ENCODE data around the gene GABBR2. TPM values are rescaled to one million over a fixed set of nuclear protein-coding genes. Genes with fewer than 3 reads are reported as not detected.
"Not testable (repeated sequence)": the region's sequence is repeated elsewhere in the genome, so short reads cannot be mapped to it uniquely, and the experiment has no call there.

GABBR2 gene
- total RNA-seq, 2 donors from 2014 or later = not detected

DNA sequence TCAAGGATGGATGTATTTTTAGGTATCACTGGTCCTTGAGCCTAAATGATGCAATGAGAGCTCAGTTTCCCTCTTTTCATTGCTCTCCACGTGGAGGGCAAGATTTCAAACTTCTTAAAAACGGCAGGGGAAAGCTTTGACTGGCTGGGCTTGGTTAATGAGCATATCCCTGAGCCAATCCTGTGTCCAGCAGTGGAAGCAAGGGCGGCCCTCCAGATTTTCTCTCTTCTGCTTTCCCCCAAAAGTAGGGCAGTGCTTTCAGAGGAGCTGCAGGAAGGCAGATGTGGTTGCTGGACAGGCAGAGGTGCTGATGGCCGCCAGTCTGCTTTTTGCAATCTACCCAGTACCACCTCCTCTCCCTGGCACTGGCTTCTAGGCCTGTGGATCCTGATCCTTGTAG is 423.3 kb downstream of the GABBR2 start:
- ATAC-seq (no peak), DNase-seq (ENCODE audit: low spot score in 2 of 2) (no peak)
- no peaks in the 10 kb centered on the region for H3K36me3 Mint-ChIP-seq
- H3K27ac Mint-ChIP-seq = no peak overlapping the region
- H3K9me3 Mint-ChIP-seq = no peaks in the 10 kb centered on the region

DNA sequence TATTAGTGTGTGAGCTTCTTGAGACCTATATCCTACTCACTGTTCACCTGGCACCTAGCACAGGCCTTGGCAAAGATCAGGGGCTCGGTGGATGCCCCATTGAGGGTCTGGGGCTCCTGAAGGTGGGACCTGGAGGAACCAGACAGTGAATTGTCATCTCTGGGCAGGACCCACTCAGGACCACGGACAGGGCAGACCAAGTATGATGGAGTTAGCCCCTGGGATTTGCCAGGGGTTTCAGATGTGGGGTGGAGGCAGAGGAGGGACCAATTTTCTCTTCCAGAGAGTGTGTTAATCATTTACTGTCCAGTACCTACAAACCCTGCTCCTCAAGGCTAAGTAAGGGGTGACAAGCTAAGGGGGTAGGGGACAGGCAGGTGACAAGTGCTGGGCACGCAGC is 424.0 kb downstream of the GABBR2 start:
- H3K9me3 Mint-ChIP-seq = no peaks in the 10 kb centered on the region
- no peaks in the 10 kb centered on the region for H3K36me3 Mint-ChIP-seq
- ATAC-seq (no peak), DNase-seq (ENCODE audit: low spot score in 2 of 2) (no peak)
- H3K27ac Mint-ChIP-seq = no peak overlapping the region

DNA sequence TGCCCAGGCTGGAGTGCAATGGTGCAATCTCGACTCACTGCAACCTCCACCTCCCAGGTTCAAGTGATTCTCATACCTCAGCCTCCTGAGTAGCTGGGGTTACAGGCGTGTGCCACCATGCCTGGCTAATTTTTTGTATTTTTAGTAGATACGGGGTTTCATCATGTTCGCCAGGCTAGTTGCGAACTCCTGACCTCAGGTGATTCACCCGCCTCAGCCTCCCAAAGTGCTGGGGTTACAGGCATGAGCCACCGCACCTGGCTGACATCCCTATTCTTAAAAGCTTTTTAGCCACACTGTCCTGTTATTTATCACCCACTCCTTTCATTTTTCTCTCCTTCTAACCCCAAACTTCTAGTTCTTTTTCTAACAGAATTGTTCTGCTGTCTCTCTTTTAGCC is 425.6 kb downstream of the GABBR2 start:
- DNase-seq (ENCODE audit: low spot score in 2 of 2); ATAC-seq; H3K27ac Mint-ChIP-seq; H3K9me3 Mint-ChIP-seq; H3K36me3 Mint-ChIP-seq: not testable (repeated sequence)

DNA sequence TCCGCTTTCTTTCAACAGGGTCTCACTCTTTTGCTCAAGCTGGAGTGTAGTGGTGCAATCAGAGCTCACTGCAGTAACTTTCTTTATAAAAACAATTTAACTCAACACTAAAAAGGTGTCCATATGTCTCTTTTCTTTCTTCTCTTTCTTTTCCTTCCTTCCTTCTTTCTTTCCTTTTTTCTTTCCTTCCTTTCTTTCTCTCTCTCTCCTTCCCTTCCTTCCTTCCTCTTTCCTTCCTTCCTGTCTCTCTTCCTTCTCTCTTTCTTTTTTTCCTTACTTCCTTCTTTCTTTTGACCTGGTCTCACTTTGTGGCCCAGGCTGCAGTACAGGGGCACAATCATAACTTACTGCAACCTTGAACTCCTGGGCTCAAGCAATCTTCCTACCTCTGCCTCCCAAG is 427.5 kb downstream of the GABBR2 start:
- DNase-seq (ENCODE audit: low spot score in 2 of 2) (no peak), ATAC-seq (no peak)
- Mint-ChIP-seq H3K36me3 (no peaks in the 10 kb centered on the region), H3K27ac (no peak overlapping the region), H3K9me3 (no peaks in the 10 kb centered on the region)

DNA sequence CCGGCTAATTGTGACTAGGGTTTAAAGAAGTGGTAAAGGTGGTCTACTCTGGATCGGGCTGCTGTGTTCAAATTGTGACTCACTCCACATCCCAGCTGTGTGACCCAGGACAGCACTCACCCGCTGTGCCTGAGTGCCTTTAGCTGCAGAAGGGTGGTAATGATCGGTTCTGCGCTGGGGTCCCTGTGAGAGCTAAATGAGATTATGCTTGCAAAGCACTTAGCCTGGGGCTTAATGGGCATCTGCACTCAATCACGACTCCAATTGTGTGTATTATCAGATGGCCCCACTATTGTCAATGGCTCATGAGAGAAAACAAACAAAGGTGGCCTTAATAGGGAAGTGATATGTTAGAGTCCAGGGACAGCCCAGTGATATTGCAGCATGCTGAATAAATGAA is 428.2 kb downstream of the GABBR2 start:
- H3K9me3 Mint-ChIP-seq = no peaks in the 10 kb centered on the region
- no peaks in the 10 kb centered on the region for H3K36me3 Mint-ChIP-seq
- ATAC-seq (no peak), DNase-seq (ENCODE audit: low spot score in 2 of 2) (no peak)
- no peak overlapping the region for H3K27ac Mint-ChIP-seq

DNA sequence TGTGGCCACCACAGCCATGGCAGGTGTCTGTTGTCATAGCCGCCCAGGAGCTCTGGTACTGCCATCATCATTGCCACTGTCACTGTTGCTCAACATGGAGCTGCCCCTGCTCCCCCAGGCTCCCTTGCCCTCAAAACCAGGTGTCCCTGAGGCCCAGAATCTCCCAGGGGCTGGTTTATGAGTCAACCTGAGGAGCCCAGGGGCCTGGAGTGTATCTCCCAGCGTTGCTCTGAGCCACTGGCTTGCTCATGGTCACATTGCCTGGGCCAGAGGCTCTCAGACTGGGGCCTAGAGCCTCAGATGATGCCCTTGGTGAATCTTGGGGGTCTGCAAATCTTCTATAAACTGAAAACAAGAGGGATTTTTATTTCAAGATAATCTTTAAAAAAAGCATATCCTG is 428.6 kb downstream of the GABBR2 start:
- ATAC-seq (no peak), DNase-seq (ENCODE audit: low spot score in 2 of 2) (no peak)
- Mint-ChIP-seq H3K36me3 (no peaks in the 10 kb centered on the region), H3K9me3 (no peaks in the 10 kb centered on the region), H3K27ac (no peak overlapping the region)

DNA sequence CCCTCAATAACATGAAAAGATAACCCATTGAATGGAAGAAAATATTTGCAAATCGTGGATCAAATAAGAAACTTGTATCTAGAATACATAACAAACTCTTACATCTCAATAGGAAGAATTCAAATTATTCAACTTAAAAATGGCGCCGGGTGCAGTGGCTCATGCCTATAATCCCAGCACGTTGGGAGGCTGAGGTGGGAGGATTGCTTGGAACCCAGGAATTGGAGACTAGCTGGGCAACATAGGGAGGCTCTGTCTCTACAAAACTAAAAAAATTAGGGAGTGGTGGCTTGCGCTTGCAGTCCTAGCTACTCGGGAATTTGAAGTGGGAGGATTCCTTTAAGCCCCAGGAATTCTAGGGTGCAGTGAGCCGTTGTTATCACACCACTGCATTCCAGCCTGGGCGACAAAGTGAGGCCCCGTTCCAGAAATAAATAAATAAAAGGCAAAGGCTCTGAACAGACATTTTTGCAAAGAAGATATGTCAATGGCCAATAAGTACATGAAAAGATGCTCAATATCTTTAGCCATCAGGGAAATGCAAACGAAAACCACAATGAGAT is 431.7 kb downstream of the GABBR2 start:
- Mint-ChIP-seq H3K27ac (no peak overlapping the region), H3K36me3 (no peaks in the 10 kb centered on the region), H3K9me3 (no peaks in the 10 kb centered on the region)
- DNase-seq (ENCODE audit: low spot score in 2 of 2) = no peak
- ATAC-seq = no peak

DNA sequence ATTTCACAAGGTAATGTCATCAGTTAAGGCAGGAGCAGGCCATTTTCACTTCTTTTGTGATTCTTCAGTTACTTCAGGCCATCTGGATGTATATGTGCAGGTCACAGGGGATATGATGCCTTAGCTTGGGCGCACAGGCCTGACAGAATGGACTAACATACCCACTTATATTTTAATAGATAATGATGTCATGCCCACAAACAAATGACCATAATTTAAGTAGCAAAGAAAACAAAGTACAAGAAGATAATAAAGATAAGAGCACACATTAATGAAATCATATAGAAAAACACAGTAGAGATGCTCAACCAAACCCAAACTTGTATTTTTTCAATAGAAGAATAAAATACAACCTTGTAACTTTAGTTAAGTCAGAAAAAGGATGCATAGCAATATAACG is 433.6 kb downstream of the GABBR2 start:
- ATAC-seq (no peak), DNase-seq (ENCODE audit: low spot score in 2 of 2) (no peak)
- Mint-ChIP-seq H3K36me3 (no peaks in the 10 kb centered on the region), H3K9me3 (no peaks in the 10 kb centered on the region), H3K27ac (no peak overlapping the region)

DNA sequence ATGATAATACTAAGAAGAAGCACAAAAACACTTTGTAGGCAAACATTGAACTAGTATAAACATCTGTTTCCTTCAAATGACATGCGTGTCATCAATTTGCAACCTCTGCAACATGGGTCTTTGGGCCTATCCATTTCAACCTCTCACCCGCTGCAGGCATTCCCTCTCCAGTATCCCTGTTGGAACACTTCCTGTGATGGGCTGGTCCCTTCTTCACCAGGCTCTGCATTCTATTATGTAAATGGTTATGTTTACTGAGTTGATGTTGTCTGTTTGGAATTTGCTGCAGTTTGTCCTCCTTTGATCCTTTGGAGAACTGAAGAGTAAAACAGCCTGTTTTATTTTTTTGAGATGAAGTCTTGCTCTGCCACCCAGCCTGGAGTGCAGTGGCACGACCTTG is 436.7 kb downstream of the GABBR2 start:
- DNase-seq (ENCODE audit: low spot score in 2 of 2) (no peak), ATAC-seq (no peak)
- no peak overlapping the region for H3K27ac Mint-ChIP-seq
- no peaks in the 10 kb centered on the region for H3K9me3 Mint-ChIP-seq
- no peaks in the 10 kb centered on the region for H3K36me3 Mint-ChIP-seq

DNA sequence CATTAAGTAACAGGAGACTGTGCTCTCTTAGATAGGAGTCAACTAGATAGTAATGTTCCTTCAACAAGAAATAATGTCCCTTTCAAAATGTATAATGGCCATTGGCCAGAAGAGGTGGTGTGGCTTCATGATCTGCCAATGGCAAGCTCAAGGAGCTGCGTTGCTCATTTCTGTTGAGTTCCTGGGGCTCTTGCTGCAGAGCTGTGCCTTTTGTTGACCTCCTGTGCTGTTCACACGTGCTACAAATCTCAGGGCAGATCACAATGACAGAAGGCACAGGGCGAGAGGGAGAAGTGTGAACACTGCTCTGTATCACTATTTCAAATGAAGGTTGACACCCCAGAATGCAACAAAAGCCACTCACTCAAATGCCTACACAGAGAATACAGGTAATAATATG is 437.3 kb downstream of the GABBR2 start:
- ATAC-seq (no peak), DNase-seq (ENCODE audit: low spot score in 2 of 2) (no peak)
- H3K9me3 Mint-ChIP-seq = no peaks in the 10 kb centered on the region
- no peak overlapping the region for H3K27ac Mint-ChIP-seq
- H3K36me3 Mint-ChIP-seq = no peaks in the 10 kb centered on the region

DNA sequence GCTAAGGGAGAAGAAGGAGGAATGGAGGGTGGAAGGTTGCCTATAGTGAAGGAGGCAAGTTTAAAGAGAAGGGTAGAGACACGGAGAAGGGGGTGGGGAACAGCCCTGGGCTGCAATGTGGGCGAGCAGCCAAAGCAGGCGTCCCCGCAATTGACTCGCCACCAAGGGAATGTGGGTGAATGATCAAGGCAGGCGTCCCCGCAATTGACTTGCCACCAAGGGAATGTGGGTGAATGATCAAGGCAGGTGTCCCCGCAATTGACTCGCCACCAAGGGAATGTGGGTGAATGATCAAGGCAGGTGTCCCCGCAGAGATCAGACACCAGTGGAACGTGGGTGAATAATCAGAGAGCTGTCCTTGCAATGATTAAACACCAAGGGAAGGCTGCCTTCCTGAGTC is 438.5 kb downstream of the GABBR2 start:
- not testable (repeated sequence) for H3K36me3 Mint-ChIP-seq; H3K9me3 Mint-ChIP-seq; DNase-seq (ENCODE audit: low spot score in 2 of 2); ATAC-seq; H3K27ac Mint-ChIP-seq

DNA sequence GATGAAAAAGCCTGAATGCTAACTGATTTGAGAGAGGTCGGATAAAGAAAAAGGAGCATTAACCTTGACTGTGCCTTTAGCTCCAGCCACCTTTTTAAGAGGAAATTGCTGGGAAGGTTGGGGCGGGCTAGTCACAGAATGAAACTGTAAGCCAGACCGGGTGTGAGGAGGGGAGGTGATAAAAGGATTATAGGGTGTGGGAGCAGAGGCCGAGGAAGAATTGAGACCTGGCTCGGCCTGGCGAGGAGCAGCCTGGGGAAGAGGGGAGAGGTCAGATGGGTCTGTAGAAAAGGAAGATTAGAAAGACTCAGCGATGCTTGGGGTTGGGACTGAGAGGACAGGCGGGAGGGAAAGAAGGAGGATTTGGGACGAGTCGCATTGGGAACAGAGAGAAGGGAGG is 439.1 kb downstream of the GABBR2 start:
- not testable (repeated sequence) for DNase-seq (ENCODE audit: low spot score in 2 of 2); H3K27ac Mint-ChIP-seq; H3K36me3 Mint-ChIP-seq; ATAC-seq; H3K9me3 Mint-ChIP-seq

DNA sequence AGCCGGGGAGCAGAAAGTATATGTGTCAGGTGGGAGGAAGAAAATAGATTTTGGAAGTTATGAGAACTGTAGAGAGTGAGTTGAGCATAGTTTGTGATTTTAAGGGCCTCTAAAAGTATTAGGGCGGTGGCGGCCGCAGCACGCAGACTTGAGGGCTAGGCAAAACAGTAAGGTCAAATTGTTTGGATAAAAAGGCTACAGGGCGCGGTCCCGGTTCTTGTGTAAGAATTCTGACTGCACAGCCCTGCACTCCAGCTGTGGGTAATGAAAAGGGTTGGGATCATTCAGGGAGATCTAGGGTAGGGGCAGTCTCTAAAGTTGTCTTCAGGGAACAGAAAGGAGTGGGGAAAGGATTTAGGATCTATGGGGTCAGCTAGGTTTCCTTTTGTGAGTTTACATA is 441.2 kb downstream of the GABBR2 start:
- H3K36me3 Mint-ChIP-seq; ATAC-seq; H3K27ac Mint-ChIP-seq; DNase-seq (ENCODE audit: low spot score in 2 of 2); H3K9me3 Mint-ChIP-seq: not testable (repeated sequence)

DNA sequence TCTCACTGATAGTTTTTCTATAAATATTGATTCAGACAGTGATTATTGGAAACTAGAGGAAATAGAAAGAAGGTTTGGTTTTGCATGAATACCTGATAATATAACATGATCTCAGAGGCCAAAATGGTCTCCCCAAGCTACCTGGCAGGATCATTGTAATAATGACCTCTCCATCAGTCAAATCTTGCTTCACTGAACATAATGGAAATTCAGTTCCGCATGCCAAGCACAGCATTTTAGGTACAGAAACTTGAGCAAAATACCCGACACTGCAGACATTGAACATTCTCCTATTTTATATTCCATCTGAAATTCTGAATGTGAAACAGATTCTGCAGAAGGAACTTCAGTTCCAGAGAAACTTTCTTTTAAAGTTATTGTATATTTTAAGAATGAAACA is 444.2 kb downstream of the GABBR2 start:
- Mint-ChIP-seq H3K36me3 (no peaks in the 10 kb centered on the region), H3K9me3 (no peaks in the 10 kb centered on the region), H3K27ac (no peak overlapping the region)
- no peak for DNase-seq (ENCODE audit: low spot score in 2 of 2)
- no peak for ATAC-seq

DNA sequence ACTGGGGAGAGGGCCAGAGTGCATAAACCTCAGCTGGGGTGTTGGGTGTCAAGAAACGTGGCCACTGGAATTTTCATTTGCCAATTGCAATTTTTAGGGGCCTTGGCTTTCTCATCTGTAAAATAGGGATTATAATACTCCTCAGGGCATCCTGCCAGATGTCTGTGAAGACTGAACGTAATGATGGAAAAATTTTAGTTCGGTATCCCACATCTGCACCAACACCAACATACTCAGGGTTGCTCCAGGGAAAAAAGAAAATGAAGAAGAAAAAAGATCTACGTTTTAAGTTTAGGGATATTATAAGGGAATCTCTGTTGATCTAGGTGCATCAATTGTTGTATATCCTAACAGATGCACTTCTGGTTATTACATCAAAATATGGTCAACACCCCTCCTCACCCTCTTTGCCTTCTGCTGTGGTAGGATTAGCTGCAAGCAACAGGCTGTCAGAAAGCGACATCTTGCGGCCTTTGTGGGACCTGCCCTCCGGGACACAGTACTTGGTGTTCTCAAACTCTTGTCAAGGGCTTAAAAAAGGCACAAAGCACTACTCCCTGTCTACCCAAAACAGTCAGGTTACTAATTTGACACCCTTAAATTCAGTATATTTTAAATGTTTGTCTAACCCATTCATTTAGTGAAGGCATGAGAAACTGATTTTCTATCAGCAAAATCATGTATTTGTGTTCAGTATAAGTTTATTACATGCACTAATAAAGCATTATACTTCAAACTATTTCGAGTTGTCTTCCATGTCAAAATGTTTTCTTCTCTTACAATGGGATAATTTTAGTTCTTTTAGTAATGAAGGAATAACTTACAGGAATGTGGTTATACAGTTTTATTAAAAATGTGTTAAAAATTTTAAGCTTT is 445.0 kb downstream of the GABBR2 start:
- ATAC-seq (peak; percentile 98 to 99), DNase-seq (ENCODE audit: low spot score in 2 of 2) (peak; percentile 69 to 78)
- H3K9me3 Mint-ChIP-seq = no peaks in the 10 kb centered on the region
- H3K36me3 Mint-ChIP-seq = no peaks in the 10 kb centered on the region
- no peak overlapping the region for H3K27ac Mint-ChIP-seq

DNA sequence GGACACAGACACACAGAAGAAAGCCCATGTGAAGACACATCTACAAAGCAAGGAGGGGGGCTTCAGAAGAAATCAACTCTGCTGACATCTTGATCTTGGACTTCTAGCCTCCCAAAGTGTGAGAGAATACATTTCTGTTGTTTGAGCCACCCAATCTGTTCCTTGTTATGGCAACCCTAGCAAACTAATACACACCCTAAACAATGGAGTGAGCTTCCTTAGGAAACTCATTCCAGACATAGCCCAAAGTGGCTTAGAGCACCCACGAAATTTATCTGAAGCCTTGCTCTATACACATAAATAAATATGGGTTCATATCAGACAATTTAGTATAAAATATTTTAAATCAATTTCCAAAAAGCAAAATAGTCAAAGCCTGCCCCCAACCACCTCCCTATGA is 445.7 kb downstream of the GABBR2 start:
- ATAC-seq = no peak

DNA sequence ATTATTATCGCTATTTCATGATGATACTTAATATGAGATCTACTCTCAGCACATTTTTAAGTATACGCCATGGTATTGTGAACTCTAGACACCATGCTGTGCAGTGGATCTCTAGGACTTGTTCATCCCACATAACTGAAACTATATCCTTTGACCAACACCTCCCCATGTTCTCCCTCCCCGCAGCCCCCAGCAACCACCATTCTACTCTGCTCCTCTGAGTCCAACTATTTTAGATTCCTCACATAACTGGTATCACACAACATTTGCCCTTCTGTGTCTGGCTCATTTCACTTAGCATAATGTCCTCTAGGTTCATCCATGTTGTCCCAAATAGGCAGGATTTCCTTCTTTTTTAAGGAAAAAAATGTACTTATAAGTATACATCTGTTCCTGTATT is 446.7 kb downstream of the GABBR2 start:
- Mint-ChIP-seq H3K36me3 (no peaks in the 10 kb centered on the region), H3K9me3 (no peaks in the 10 kb centered on the region), H3K27ac (no peak overlapping the region)
- DNase-seq (ENCODE audit: low spot score in 2 of 2) (no peak), ATAC-seq (no peak)

More for the DNA sequence above, 445.7 kb downstream of the GABBR2 start:
- Mint-ChIP-seq H3K27ac (no peak overlapping the region), H3K36me3 (no peaks in the 10 kb centered on the region), H3K9me3 (no peaks in the 10 kb centered on the region)
- DNase-seq (ENCODE audit: low spot score in 2 of 2) = no peak

DNA sequence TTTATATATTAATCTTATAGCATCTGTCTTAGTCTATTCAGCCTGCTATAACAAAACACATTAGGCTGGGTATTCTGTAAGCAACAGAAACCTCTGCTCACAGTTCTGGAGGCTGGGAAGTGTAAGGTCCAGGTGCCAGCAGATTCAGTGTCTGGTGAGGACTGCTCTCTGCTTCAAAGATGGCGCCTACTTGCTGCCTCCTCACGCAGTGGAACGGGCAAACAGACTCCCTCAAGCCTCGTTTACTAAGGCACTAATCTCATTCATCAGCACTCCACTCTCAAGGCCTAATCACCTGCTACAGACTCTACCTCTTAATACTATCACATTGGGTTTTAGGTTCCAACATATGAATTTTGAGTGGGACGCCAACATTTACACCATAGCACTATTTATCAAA is 448.1 kb downstream of the GABBR2 start:
- Mint-ChIP-seq H3K36me3 (peaks cover 6% of the 10 kb centered on the region in 2 donors), H3K9me3 (no peaks in the 10 kb centered on the region), H3K27ac (no peak overlapping the region)
- no peak for DNase-seq (ENCODE audit: low spot score in 2 of 2)
- ATAC-seq = no peak
